ENCODE data around the gene DLG3.
"Not testable (repeated sequence)": the region's sequence is repeated elsewhere in the genome, so short reads cannot be mapped to it uniquely, and the experiment has no call there.

DLG3 gene

GRCh38 chrX:70444326-70444945, at the start of gene DLG3:
Gene DLG3, plus strand, starts transcription at chrX:70444835. Its CDS starts 367 bp downstream, at chrX:70445202.
- peak; percentile 48 for DNase-seq

- DNase-seq, result no peak
These were observed 45.7 kb upstream of the DLG3 start for GRCh38 chrX:70398899-70399298.

- not testable (repeated sequence) for DNase-seq
These were observed 44.5 kb upstream of the DLG3 start for GRCh38 chrX:70400181-70400580.

GRCh38 chrX:70402721-70403120, 41.9 kb upstream of the DLG3 start:
- no peak for DNase-seq

- DNase-seq, result no peak
These were observed 39.6 kb upstream of the DLG3 start for GRCh38 chrX:70405003-70405402.

- no peak for DNase-seq
These were observed 33.7 kb upstream of the DLG3 start for GRCh38 chrX:70410921-70411320.

GRCh38 chrX:70411475-70411874, 33.2 kb upstream of the DLG3 start:
- DNase-seq, result no peak

GRCh38 chrX:70421618-70422017, 23.0 kb upstream of the DLG3 start:
- DNase-seq, result no peak

GRCh38 chrX:70422851-70423341, 21.7 kb upstream of the DLG3 start, which contains the start of gene GDPD2:
Gene GDPD2, plus strand, starts transcription at chrX:70423314. Its CDS starts 1,671 bp downstream, at chrX:70424985.
- DNase-seq, result no peak

GRCh38 chrX:70423936-70424675, 20.5 kb upstream of the DLG3 start:
- DNase-seq, result no peak

GRCh38 chrX:70424801-70425200, 19.8 kb upstream of the DLG3 start:
- no peak for DNase-seq

GRCh38 chrX:70426286-70427278, 18.1 kb upstream of the DLG3 start:
- no peak for DNase-seq

- DNase-seq, result no peak
These were observed 17.3 kb upstream of the DLG3 start for GRCh38 chrX:70427365-70427764.

- no peak for DNase-seq
These were observed 14.9 kb upstream of the DLG3 start for GRCh38 chrX:70429759-70430158.

- DNase-seq, result no peak
These were observed 11.4 kb upstream of the DLG3 start for GRCh38 chrX:70432936-70433847.

- peak; percentile 51 for DNase-seq
These were observed 10.7 kb upstream of the DLG3 start for GRCh38 chrX:70433848-70434351.

- DNase-seq, result peak; percentile 84
These were observed 10.2 kb upstream of the DLG3 start for GRCh38 chrX:70434352-70434866.

- peak; percentile 66 for DNase-seq
These were observed 9.6 kb upstream of the DLG3 start for GRCh38 chrX:70434914-70435586.

- DNase-seq, result no peak
These were observed 8.3 kb upstream of the DLG3 start for GRCh38 chrX:70436343-70436742.

- DNase-seq, result no peak
These were observed 7.6 kb upstream of the DLG3 start for GRCh38 chrX:70437011-70437410.
